GM12874 (cell line): ENCODE results near the gene SKOR1.

Experiments
- CTCF ChIP-seq: IDR thresholded peaks from 2 replicates; pipeline ENCODE4 v1.5.1; 2011; ENCODE audit warnings: low read depth, mild to moderate bottlenecking, control low read depth, low read length, moderate library complexity; ENCODE audit not compliant: insufficient read depth

The SKOR1 gene

GRCh38 chr15:67836134-67836455 is 10.8 kb downstream of the SKOR1 start:
- no peak for TF ChIP-seq CTCF

DNA sequence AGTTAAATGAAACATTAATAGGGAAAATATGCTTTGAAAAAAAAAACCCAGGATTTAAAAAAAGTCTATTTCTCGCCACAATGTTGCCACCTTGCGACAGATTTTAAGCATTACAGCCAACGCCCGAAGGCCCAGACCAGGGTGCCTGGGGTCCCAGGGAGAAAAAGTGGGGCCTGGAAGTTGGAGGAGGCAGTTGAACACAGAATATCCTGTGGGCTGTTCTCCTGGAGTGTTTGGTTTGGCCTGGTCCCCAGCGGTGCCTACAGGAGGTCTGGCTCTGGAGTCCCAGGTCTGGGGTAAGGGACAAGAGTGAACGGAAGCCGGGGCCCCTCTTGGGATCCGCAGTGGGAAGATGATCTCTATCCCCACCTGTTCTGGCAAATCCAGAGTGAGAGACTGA is 11.2 kb downstream of the SKOR1 start:
- TF ChIP-seq CTCF, result peak; percentile 57

DNA sequence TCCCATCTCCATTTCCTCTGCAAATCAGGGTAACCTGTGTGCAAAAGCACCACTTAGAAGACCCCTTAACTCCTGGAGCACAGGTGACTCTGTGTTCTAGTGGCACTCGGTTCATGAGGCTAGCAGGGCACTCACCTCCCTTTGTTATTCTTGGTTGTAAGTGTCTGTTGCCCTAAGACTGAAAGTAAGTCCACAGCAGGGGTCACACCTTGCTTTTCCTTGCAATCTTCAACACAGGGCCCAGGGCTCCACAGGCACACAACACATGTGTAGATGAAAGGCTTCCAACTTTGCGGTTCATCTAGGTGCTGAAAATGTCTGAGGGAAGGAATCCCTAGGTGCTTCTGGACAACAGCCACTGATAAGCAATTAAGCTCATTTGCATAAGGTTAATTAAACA is 11.6 kb downstream of the SKOR1 start:
- TF ChIP-seq CTCF, result no peak

DNA sequence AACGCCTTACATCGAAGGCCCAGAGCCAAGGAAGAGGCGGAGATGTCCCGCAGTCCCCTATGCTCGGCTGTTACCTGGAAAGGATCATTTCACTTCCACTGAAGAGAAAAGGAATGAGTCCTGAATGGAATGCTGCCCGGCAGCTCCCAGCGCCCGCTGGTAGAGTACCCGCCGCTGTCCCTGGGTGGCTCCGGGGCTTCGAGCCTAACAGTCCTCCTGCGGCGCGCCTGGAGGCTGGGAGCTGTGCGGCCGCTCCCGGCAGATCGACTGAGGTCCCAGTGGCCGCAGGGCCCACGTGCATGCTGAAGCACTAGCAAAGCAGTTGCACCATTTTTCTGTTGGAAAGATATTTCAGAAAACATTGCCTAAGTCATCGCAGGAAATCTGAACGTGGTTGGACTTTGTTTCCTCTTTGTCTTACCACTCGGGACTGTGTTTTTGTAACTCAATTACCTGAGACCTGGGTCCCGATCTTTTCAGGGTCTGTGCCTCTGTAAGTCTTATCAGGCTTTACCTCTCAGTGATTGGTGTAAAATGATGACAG is 13.6 kb downstream of the SKOR1 start:
- no peak for TF ChIP-seq CTCF

GRCh38 chr15:67839499-67839928 is 14.2 kb downstream of the SKOR1 start:
- no peak for TF ChIP-seq CTCF

DNA sequence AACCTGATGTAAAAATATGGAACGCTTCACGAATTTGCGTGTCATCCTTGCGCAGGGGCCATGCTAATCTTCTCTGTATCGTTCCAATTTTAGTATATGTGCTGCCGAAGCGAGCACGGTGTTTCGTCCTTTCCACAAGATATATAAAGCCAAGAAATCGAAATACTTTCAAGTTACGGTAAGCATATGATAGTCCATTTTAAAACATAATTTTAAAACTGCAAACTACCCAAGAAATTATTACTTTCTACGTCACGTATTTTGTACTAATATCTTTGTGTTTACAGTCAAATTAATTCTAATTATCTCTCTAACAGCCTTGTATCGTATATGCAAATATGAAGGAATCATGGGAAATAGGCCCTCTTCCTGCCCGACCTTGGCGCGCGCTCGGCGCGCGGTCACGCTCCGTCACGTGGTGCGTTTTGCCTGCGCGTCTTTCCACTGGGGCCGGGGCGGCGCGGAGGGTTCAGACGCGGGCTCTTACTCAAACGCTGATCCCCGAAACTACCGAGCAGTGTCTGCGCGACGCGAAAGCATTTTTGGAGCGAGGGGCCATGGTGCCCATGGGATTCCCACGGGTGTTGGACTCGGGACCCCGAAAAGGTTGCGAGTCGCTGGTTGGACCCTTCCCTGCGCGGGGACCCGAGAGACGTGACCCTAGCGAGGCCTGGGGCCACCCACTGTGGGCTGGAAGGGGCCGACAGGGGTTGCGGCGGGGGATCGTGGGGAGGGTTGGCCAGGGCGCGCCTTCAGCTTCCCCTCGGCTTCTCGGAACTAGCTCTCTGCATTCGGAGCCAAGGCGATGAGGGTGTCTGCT is 14.8 kb downstream of the SKOR1 start, which contains the start of gene RNU6-1:
Gene RNU6-1, minus strand, starts transcription at position 117 of the 820 bp plus-strand sequence.
- TF ChIP-seq CTCF, result no peak

DNA sequence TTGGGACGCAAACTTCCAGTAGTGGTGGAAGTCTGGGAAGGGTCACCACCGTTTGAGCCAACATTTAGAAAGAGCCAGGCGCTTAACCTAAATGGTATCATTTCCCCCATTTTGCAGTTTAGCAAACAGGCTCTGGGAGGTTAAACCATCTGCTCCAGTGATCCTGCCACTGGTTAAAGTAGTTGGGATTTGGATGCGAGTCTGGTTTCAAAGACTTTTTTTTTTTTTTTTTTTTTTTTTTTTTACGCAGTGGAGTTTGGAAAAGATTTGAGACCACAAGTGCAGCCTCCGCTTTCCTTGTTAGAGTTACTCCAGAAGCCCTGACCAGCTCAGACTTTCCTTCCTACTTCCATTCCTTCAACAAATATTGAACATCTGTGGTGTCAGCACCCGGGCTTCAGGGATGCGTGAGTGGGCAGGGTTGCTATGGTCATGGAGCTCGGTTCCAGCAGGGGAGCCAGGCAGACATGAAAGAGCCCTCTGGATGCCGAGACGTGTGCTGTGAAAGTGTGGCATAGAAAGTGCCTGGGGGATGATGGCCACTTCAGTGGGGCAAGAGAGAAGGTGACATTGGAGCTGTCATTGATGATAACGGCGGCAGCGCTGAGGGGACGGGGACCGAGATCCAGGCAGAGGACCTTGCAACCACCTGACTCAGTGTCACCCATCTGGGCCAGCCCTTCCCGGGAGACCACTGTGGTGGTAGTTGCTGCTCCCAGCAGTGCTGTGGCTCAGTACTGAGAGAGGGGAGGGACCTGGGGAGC is 15.6 kb downstream of the SKOR1 start:
- no peak for TF ChIP-seq CTCF
